GM21528 (cell line): ENCODE data around the gene SSX3.
"Not testable (repeated sequence)": the region's sequence is repeated elsewhere in the genome, so short reads cannot be mapped to it uniquely, and the experiment has no call there.

ENCODE experiments used
- ATAC-seq: cut with Tn5 transposase; IDR thresholded peaks from one replicate; pipeline ENCODE4 v1.9.1; 2021; ENCODE audit warnings: mild to moderate bottlenecking, moderate library complexity; ENCODE audit not compliant: unreplicated experiment, low FRiP score

The SSX3 gene

DNA sequence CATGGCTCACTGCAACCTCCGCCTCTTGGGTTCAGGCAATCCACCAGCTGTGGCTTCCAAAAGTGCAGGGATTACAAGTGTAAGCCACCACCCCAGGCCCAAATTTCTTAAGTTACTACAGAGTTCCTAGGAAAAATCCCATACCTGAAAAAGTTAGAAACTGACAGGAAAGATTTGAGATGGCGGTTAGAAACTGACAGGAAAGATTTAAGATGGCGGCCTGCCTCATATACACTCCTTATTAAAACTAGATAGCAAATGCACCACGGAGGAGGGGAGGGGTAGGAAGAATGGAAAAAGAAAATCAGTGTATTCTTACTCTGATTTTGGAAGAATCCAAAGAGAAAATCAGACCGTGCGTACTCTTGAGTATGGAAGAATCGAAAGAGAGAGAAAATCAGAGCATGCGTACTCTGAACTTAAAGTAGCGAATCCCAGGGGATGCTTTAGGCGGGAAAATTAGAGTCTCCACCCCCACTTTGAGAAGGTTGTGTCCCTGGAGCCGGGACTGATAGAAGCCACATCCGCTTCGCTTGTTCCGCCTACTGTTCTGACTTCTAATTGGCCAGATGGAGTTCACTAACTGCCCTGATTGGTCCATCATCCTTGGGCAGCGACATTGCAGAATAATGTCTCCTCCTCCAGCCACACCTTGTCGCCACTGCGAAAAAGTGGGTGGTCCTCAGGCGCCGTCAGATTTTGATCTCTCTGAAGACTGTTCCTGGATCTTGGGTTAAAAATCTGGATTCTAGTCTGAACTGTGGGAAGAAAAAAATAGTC, at the start of gene SSX3:
Gene SSX3, minus strand, starts transcription at position 389 of the 780 bp plus-strand sequence. CDS start 1,454 bp downstream, outside the sequence.
- not testable (repeated sequence) for ATAC-seq

GRCh38 chrX:48397825-48398224, 41.3 kb upstream of the SSX3 start:
- ATAC-seq = not testable (repeated sequence)

- not testable (repeated sequence) for ATAC-seq
These were observed 40.4 kb upstream of the SSX3 start for GRCh38 chrX:48396931-48397330.

DNA sequence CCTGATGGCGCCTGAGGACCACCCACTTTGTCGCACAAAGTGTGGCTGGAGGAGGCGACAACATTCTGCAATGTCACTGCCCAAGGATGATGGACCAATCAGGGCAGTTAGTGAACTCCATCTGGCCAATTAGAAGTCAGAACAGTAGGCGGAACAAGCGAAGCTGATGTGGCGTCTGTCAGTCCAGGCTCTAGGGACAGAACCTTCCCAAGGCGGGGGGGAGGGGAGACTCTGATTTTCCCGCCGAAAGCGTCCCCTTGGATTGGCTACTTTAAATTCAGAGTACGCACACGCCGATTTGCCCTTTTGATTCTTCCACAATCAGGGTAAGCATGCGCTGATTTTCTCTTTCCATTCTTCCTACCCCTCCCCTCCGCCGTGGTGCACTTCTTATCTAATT, 26.7 kb upstream of the SSX3 start, which contains the start of gene SSX4:
Gene SSX4, plus strand, starts transcription at position 301 of the 400 bp plus-strand sequence. CDS start 515 bp downstream, outside the sequence.
- ATAC-seq = not testable (repeated sequence)

- ATAC-seq = not testable (repeated sequence)
These were observed 13.9 kb upstream of the SSX3 start for GRCh38 chrX:48370408-48370807.

DNA sequence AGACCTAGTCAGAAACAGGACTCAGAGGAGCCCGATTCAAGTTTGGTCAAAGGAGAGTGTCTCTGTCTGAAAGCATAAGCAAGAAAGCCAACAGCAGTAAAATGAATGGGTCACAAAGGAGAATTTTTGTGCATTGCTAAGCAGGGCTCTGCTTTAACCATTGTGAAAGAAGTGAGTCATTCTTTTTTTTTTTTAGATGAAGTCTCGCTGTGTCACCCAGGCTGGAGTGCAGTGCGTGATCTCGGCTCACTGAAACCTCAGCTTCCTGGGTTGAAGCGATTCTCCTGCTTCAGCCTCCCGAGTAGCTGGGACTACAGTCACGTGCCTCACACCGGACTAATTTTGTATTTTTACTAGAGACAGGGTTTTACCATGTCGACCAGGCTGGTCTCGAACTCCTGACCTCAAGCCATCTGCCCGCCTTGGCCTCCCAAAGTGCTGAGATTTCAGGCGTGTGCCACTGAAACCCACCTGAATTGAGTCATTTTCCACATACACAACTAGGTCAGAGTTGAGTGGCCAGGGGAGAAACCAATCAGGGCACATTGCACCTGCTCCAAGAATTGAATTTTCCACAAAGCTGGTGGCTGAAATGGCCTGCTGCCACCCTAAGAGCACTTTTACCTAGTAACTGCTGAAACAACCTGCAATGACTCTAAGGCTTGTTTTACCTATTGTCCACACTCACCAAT, 11.4 kb upstream of the SSX3 start:
- ATAC-seq = not testable (repeated sequence)

DNA sequence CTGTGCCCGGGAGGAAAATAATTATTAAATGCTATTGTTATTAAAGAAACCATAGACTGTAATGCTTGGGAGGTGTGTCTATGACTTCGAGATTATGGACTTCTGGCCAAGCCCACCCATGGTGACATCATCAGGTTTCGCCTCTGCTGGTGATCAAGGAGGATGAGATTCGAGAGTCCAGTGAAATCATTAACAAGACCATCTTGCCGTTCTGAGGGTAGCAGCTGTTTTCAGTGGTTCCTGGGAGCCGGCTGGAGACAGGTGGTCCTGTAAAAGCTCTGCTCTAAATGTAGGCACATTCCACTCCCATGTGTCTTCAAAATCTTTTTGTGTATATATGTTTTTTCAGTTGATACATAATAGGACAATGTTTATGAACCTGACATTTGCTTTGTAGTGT, 2.8 kb upstream of the SSX3 start:
- not testable (repeated sequence) for ATAC-seq

DNA sequence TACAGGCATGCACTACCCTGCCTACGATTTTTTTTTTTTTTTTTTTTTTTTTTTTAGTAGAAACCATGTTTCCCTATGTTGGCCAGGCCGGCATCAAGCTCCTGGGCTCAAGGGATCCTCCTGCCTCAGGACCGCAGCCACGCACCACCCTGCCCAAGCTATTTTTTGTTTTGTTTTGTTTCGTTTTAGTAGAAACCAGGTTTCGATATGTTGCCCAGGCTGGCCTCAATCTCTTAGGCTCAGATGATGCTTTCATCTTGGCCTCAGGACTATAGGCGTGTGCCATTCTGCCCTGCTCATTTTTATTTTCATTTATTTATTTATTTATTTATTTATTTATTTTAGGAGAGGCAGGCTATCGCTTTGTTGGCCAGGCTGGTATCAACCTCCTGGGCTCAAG, 1.2 kb upstream of the SSX3 start:
- no peak for ATAC-seq

DNA sequence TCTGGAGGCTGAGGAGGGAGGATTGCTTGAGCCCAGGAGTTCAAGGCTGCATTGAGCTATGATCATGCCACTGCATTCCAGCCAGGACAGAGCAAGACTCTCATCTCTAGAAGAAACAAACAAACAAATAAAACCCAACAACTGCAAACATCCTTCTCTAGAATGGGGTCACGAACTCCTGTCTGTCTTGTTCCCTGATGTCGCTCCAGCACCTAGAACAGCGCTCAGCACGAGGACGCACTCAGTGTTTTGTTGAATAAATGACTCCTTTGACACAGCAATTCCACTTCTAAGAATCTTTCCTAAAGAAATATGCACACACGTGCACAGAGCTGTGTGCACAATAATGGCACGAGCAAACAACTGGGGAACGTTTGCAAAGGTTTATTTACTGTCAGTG, 10.4 kb downstream of the SSX3 start:
- ATAC-seq = not testable (repeated sequence)

GRCh38 chrX:48313996-48314395, 42.5 kb downstream of the SSX3 start:
- not testable (repeated sequence) for ATAC-seq

- no peak for ATAC-seq
These were observed 50.3 kb downstream of the SSX3 start for GRCh38 chrX:48306175-48306574.
